Fibroblast of villous mesenchyme (primary cell): ENCODE results near the gene TSPAN14. TPM values are rescaled to one million over a fixed set of nuclear protein-coding genes. Genes with fewer than 3 reads are reported as not detected.
"Not testable (repeated sequence)": the region's sequence is repeated elsewhere in the genome, so short reads cannot be mapped to it uniquely, and the experiment has no call there.

ENCODE experiments used
- DNase-seq: peaks from one replicate; pipeline ENCODE4 v3.0.0-alpha.2; 2010; ENCODE audit warnings: low read depth
- H3K4me3 ChIP-seq: 2 replicates; pipeline ENCODE4 v1.5.1; 2011; ENCODE audit warnings: low read depth, mild to moderate bottlenecking, low read length
- CTCF ChIP-seq: IDR thresholded peaks from 2 replicates; pipeline ENCODE4 v1.5.1; 2012; ENCODE audit warnings: low read depth, mild to moderate bottlenecking, low read length; ENCODE audit not compliant: insufficient read depth
- total RNA-seq: library from RNA; depleted of rRNA; stranded (reverse); fragments of >200 nt; gene quantifications from 2 replicates; pipeline ENCODE4 v1.2.3, GENCODE V29; 2012

Gene TSPAN14
- total RNA-seq, 1 donor, result 51.4 TPM

GRCh38 chr10:80473692-80474596 is 19.8 kb downstream of the TSPAN14 start:
- peak; percentile 51 for DNase-seq
- H3K4me3 ChIP-seq, result no peak overlapping the region
- TF ChIP-seq CTCF, result no peak

- no peak overlapping the region for H3K4me3 ChIP-seq
- TF ChIP-seq CTCF, result no peak
- DNase-seq, result no peak
Measured at GRCh38 chr10:80474597-80474910, 20.4 kb downstream of the TSPAN14 start.

GRCh38 chr10:80474941-80475340 is 20.8 kb downstream of the TSPAN14 start:
- no peak for DNase-seq
- no peak overlapping the region for H3K4me3 ChIP-seq
- no peak for TF ChIP-seq CTCF

GRCh38 chr10:80475641-80476040 is 21.5 kb downstream of the TSPAN14 start:
- H3K4me3 ChIP-seq, DNase-seq: not testable (repeated sequence)

GRCh38 chr10:80476685-80477084 is 22.6 kb downstream of the TSPAN14 start:
- no peak for DNase-seq
- H3K4me3 ChIP-seq, result no peak overlapping the region
- no peak for TF ChIP-seq CTCF

GRCh38 chr10:80477813-80478212 is 23.7 kb downstream of the TSPAN14 start:
- H3K4me3 ChIP-seq, result no peak overlapping the region
- DNase-seq, result peak; percentile 89
- no peak for TF ChIP-seq CTCF

GRCh38 chr10:80480373-80480772 is 26.3 kb downstream of the TSPAN14 start:
- not testable (repeated sequence) for DNase-seq, H3K4me3 ChIP-seq

GRCh38 chr10:80480852-80481251 is 26.7 kb downstream of the TSPAN14 start:
- DNase-seq, result no peak
- TF ChIP-seq CTCF, result no peak
- H3K4me3 ChIP-seq, result no peak overlapping the region
